PC-3 (cell line): ENCODE measurements around the gene TMCO5A.

Experiments used
- EZH2 ChIP-seq: fragments of 300-600 bp; sonication (generic); IDR thresholded peaks from one replicate; pipeline ENCODE4 v1.6.1; 2017; ENCODE audit warnings: antibody characterized with exemption, mild to moderate bottlenecking, low read length; ENCODE audit not compliant: unreplicated experiment
- EZH2phosphoT487 ChIP-seq: fragments of 300-600 bp; sonication (generic); IDR thresholded peaks from 2 replicates; pipeline ENCODE4 v1.6.1; 2018; ENCODE audit warnings: mild to moderate bottlenecking, antibody characterized with exemption, low read length, borderline replicate concordance
- TF ChIP-seq, protein P1 (sequence below): fragments of 300-600 bp; sonication (generic); conservative IDR thresholded peaks from 2 replicates; pipeline ENCODE4 v1.5.1; 2017; ENCODE audit warnings: antibody characterized with exemption, low read depth, mild to moderate bottlenecking, low read length

DNA sequence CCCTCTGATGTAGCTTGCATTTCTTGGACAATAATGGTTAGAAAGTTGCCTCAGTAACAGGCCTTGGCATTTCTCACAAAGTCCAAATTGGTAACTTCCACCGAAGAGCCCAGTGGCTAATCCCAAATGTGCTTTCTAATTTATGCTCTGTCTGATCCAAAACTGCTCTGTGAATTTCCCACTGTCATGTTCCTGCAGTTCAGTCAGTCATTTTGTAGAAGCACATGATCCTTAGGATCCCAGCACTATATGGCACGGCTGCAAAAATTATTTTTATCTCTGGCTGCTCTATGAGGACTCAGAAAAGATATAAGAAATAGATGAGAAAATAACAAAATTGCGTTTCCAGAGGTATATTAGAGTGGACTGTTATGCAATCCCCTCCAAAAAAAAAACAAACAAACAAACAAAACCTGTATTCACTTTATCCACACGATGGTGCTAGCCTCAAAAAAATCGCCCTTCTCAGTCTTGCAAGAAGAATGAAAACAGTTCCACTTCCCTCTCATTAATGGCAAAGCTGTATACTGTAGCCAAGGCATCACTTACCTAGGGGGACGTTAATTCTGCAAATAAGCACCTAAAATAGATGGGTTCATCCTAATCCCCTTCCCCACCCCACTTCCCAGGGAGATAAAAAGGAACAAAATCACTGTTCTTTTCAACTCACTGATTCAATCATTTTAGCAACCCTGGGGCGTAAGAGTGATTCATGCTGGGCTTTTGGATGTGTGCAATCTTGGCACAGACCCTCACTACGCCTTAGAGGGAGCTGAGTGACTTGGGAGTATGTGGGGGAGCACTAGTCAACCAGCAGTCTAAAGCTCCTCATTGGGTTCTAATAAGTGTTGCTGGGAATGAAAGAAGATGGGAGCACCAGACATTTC is 61.3 kb downstream of the TMCO5A start:
- TF ChIP-seq EZH2 (no peak), EZH2phosphoT487 (no peak)
- TF ChIP-seq, protein P1, sequence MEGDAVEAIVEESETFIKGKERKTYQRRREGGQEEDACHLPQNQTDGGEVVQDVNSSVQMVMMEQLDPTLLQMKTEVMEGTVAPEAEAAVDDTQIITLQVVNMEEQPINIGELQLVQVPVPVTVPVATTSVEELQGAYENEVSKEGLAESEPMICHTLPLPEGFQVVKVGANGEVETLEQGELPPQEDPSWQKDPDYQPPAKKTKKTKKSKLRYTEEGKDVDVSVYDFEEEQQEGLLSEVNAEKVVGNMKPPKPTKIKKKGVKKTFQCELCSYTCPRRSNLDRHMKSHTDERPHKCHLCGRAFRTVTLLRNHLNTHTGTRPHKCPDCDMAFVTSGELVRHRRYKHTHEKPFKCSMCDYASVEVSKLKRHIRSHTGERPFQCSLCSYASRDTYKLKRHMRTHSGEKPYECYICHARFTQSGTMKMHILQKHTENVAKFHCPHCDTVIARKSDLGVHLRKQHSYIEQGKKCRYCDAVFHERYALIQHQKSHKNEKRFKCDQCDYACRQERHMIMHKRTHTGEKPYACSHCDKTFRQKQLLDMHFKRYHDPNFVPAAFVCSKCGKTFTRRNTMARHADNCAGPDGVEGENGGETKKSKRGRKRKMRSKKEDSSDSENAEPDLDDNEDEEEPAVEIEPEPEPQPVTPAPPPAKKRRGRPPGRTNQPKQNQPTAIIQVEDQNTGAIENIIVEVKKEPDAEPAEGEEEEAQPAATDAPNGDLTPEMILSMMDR: peak; percentile 92
